Endometrial microvascular endothelial cells (primary cell): ENCODE results near the gene PDE4D. TPM values are rescaled to one million over a fixed set of nuclear protein-coding genes. Genes with fewer than 3 reads are reported as not detected.

Source experiments
- in situ Hi-C: cut with HindIII; loops from 2 replicates; pipeline ENCODE4 v1.10.0; 2017; ENCODE audit warnings: low sequenced_read_pairs, low pct_unique_long_range_greater_than_20kb; ENCODE audit errors: inconsistent ontology term
- total RNA-seq: library from RNA; depleted of rRNA; stranded (reverse); fragments of >200 nt; gene quantifications from one replicate; pipeline ENCODE4 v1.2.3, GENCODE V29; 2015; ENCODE audit errors: inconsistent ontology term

Gene PDE4D
- total RNA-seq, 1 donor from 2014 or later: 7.9 TPM

DNA sequence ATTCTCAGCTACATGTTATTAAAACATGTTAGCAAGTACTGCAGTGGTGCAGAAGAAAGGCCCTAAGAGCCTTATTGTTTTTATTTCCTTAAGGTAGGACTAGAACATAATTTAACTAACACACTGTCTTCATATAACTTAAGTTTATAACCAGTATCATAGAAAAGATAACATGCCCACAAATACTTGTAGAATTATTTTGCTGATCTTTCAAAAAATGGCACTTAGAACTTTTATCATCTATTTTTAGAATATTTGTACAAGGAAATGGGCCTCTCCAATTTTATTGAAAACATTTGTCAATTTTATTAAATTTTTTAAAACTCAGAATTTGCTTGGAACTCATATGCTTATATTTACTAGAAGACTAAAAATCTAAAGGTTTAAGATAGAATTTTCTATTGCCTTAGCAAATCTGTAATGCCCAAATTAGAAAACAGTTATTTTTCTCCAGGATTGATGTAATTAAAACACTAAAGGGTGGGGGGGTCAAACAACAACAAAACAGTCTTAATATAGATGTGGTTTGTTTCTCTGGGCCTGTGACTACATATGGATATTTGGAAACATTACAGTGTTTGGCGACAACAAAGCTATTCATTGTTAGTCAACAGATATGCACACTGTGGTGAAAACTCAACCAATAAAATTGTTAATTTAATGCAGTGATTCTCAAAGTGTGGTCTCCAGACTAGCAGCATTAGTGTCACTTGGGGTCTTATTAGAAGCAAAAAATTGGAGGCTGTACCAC lies 360.4 kb downstream of the PDE4D start:
- in situ Hi-C loops: no loop called here

GRCh38 chr5:59529239-59529638 lies 364.3 kb downstream of the PDE4D start:
- in situ Hi-C loops: no loop called here

GRCh38 chr5:59528202-59528862 lies 365.2 kb downstream of the PDE4D start:
- in situ Hi-C loops: no loop called here

- in situ Hi-C loops: no loop called here
These were observed 367.6 kb downstream of the PDE4D start for GRCh38 chr5:59525957-59526356.

GRCh38 chr5:59525311-59525710 lies 368.2 kb downstream of the PDE4D start:
- in situ Hi-C loops: no loop called here

DNA sequence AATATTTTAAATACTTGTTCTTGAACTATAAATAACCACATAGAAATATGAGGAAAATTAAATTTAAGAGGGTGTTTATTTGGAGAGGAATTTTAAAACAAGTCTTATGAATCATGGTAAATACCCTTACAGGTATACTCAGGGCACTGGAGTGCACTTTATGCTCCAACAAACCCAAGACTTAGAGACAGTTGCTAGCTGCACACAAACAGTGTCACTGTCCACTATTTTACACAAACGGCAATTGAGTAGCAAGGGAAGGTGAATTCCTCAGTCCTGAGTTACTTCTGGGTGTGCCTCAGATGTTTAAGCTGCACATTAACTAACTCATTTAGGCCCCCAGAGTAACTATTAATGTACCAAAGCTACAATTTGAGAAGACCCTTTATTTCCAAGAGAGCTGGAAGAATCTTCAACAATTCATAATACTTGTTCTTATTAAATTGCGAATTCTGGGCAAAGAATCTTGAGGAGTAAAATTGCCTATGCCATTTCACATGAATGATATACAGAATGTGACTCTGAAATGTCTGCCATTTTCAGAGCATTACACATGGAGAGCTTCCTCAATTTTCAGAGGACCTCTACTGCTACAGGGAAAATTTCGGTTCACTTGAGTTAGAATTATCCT lies 371.2 kb downstream of the PDE4D start:
- in situ Hi-C loops: loop anchor here (25.0 kb wide), 2 partner anchors 115 to 240 kb away; no protein-coding TSS in a partner anchor

DNA sequence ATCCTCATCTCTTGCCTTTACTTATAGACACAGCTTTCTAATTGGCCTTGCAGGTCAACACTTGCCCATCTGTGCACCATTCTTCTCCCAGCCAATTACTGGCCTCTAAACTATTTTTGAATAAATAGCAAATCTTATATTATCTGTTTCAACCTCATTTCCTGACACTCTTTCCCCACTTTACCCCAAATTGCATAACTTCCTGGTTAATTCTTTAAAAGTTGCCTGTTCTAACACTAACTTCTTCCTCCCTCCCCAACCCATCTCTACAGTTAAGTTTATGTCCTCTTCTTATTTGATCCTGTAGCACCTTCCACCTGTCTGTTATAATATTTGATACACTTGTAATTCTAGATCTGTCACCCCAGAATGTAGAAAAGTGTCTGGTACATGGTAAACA lies 372.1 kb downstream of the PDE4D start:
- in situ Hi-C loops: loop anchor here (25.0 kb wide), 2 partner anchors 116 to 241 kb away; no protein-coding TSS in a partner anchor

DNA sequence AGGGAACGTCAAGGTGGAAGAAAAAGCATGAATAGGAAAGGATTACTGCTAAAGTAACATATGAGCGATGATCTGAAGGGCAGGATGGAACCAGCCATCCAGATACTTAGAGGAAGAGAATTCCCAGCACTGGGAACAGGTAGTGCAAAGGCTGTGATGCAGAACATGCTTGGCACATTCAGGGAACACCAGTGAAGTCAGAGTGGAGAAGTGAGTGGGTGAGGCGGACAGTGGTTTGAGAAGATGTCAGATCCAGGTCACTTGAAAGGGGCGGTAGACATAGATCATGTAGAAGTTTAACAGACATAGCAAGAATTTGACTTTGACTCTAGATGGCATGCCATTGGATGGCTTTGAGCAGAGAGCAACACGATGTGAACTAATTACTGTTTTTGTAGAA lies 374.2 kb downstream of the PDE4D start:
- in situ Hi-C loops: loop anchor here (25.0 kb wide), 2 partner anchors 118 to 243 kb away; no protein-coding TSS in a partner anchor

DNA sequence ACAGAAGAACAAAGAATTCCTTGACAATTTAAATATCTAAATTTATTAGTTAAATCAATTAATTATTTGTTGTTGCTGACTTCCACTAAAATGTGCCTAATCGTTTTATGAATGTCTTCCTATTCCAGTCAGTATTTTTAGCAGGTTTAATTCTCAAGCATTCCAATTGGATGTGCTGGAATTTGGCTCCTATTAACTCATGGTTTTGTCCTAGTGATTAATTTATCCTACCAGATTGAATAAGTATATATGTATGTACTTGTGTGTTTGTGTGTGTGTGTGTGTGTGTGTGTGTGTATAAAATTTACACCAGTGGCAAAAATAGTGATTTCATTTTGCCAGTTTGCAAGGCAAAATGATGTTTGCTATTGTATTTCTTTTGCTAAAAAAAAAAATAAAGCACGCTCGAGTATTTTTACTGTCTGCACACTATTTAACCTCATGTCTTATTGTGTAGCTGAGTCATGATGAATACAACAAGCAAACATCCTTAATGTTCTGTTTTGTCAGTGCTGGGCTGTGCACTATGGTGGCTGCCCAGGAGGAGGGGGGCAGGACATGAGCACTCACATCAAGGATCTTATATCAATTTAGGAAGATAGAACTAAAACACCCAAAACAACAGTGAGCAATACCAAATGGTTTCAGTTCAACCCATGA lies 375.5 kb downstream of the PDE4D start:
- in situ Hi-C loops: loop anchor here (25.0 kb wide), 2 partner anchors 119 to 244 kb away; no protein-coding TSS in a partner anchor

GRCh38 chr5:59516161-59516560 lies 377.4 kb downstream of the PDE4D start:
- in situ Hi-C loops: loop anchor here (25.0 kb wide), 2 partner anchors 121 to 246 kb away; no protein-coding TSS in a partner anchor

DNA sequence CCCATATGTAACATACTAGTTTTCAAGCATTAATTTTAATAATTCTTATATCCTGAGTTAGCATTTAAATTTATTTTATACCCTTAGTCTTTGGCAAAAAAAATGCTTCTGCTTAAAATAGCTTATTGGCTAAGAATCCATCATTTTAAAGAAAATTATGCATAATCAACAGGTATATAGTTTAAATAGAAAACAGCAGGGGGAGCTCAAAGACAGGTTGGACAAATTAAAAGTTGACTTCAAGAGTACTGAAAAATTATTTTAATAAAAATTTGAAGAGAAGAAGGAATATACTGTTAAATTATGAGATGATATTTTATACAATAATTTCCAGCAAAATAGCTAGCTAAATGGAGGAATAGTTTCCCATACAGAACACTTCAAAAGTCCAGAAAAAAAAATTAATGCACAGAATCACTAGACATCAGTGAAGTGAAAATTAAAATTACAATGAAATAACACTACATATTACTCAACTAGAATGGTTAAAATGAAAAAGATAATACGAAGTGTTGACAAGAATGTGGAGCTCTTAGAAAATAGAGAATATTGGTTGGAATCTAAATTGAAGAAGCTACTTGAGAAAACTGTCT lies 387.1 kb downstream of the PDE4D start:
- in situ Hi-C loops: loop anchor here (25.0 kb wide), 2 partner anchors 131 to 256 kb away; no protein-coding TSS in a partner anchor

- in situ Hi-C loops: loop anchor here (25.0 kb wide), 2 partner anchors 133 to 258 kb away; no protein-coding TSS in a partner anchor
These were observed 389.5 kb downstream of the PDE4D start for GRCh38 chr5:59504043-59504442.

DNA sequence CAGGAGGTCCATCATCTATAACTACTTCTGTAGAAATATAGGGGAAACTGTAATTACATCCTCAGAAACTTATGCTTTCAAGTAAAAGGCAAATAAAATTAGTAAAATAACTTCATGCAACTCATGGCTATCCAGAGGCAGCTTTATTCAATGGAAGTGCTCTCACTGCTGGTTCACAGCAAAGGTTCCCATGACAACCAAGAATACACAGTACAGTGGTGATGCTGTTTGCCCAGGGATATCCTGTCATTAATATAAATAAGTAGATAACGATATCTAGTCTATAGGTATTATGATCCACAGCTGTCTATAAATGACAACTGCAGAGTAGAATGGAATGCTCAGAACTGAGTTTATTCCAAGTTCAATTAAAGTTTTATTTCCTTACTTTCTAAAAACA lies 390.3 kb downstream of the PDE4D start:
- in situ Hi-C loops: loop anchor here (25.0 kb wide), 2 partner anchors 134 to 259 kb away; no protein-coding TSS in a partner anchor

GRCh38 chr5:59501316-59501715 lies 392.2 kb downstream of the PDE4D start:
- in situ Hi-C loops: loop anchor here (25.0 kb wide), 2 partner anchors 136 to 261 kb away; no protein-coding TSS in a partner anchor

DNA sequence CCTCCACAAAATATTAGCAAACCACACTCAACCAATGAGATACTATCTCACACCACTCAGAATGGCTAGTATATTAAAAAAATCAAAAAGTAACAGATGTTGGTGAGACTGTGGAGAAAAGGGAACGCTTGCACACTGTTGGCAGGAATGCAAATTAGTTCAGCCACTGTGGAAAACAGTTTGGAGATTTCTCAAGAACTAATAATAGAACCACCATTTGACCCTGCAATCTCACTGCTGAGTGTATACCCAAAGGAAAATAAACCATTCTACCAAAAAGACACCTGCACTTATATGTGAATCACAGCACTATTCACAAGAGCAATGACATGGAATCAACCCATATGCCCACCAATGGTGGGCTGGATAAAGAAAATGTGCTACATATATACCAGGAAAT lies 393.5 kb downstream of the PDE4D start:
- in situ Hi-C loops: loop anchor here (25.0 kb wide), 2 partner anchors 137 to 262 kb away; no protein-coding TSS in a partner anchor

DNA sequence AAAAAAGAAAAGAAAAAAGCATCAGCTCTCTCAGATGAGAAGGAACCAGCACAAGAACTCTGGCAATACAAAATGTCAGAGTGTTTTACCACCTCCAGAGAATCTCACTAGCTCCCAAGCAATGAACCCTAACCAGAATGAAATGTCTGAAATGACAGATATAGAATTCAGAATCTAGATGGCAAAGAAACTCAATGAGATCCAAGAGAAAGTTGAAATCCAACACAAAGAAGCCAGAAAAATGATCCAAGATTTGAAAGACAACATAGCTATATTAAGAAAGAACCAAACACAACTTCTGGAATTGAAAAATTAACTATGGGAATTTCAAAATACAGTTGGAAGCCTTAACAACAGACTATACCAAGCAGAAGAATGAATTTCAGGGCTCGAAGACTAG lies 396.3 kb downstream of the PDE4D start:
- in situ Hi-C loops: no loop called here

DNA sequence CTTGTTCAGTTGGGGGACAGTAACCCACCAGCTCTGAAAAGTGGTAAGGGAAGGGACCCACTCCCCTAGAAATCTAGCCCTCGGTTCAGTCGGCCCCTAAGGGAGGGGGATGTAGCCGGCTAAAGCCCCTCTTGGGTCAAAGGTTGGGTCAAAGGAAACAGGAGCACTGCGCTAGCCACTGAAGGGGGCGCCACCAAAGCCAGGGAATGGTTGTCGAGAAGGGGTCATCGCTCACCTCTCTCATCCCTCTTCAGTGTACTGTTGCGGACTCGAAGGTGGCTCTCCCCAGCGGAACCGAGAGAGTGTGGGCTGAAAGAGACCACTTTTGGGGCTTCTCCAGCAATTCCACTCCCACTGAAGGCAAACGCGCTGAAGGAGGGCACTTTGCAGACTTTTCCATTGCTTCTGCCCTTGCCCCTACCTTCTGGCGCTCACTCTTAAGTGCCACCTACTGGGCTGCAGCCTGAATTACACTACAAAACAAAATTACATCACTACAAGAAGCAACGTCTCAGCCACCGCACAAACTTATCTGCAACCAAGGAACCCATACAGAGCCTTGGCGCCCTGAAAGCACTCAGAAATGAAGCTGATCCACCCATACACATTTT lies 396.9 kb downstream of the PDE4D start:
- in situ Hi-C loops: no loop called here

DNA sequence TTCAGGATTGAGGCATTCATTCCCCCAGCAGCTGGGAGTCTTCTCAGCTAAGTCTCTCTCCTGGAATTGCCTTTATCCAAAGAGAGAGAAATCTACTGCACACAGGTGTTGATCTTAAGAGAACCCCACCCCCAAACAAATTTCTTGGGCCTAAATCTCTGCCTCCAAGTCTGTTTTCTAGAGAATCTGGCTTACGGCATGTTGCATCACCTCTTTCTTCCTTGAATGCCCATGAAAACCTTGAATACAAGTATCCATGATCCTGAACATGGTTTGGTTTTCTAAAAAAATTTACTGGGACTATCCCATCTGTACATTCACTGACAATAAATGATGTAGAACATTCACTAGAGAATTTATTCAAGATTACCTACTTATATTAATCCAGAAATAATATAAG lies 401.6 kb downstream of the PDE4D start:
- in situ Hi-C loops: no loop called here
